Inflammatory macrophage treated with lipopolysaccharide for 1 hour (primary cell): ENCODE results near the gene MRPS18B.

ENCODE experiments used
- DNase-seq, 2 donors: peaks; one replicate each; pipeline ENCODE4 v3.0.0-alpha.2; 2020 to 2022

The MRPS18B gene

GRCh38 chr6:30610065-30610464 lies 7.6 kb upstream of the MRPS18B start:
- DNase-seq, result no peak

DNA sequence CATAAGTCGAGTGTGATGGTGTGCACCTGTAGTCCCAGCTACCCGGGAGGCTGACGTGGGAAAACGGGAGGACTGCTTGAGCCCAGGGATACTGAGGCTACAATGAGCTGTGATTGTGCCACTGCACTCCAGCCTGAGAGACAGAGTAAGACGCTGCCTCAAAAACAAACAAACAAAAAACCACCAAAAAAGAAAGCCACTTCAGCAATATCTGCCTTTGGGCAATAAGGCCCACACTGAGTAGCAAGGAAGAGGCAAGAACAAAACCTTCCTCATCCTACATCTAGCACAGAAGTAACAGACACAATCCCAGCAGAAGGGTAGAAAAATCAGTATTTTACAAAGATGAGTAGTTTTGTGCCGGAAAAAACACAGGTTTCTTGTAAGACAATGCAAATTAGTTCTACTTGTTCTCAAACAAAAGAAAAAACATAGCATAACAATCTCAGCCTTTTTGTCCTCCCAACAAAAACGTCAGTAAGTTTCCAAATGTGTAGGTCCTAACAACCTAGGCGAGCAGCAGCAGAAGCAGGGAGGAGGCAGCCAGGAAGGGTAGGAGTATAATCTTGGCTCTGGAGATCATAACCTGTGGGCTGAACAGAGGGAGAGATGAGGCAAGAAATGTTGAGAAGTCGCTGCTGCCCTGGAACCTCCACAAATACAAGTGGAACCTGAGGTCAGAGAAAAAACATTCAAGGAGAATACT lies 6.3 kb upstream of the MRPS18B start:
- no peak for DNase-seq

DNA sequence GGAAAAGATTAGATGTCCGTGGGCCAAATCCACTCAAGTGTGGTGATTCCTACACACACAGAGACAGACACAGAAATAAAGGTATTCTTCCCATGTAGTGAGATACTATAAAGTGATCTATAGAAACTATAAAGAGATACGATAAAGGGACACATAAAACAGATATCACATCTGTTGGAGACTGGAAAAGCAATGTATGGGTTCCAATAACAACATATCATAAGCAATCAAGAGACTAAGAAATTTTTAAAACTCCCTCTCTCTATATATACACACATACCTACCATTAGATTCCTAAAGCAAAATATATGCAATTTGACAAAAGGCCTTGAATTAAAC lies 5.8 kb upstream of the MRPS18B start:
- no peak for DNase-seq

- DNase-seq, result no peak
Observed at GRCh38 chr6:30612213-30612612, 5.4 kb upstream of the MRPS18B start.

GRCh38 chr6:30612687-30613248 lies 4.9 kb upstream of the MRPS18B start:
- DNase-seq, result no peak

- no peak for DNase-seq
Observed at GRCh38 chr6:30613251-30614043, 4.2 kb upstream of the MRPS18B start.

DNA sequence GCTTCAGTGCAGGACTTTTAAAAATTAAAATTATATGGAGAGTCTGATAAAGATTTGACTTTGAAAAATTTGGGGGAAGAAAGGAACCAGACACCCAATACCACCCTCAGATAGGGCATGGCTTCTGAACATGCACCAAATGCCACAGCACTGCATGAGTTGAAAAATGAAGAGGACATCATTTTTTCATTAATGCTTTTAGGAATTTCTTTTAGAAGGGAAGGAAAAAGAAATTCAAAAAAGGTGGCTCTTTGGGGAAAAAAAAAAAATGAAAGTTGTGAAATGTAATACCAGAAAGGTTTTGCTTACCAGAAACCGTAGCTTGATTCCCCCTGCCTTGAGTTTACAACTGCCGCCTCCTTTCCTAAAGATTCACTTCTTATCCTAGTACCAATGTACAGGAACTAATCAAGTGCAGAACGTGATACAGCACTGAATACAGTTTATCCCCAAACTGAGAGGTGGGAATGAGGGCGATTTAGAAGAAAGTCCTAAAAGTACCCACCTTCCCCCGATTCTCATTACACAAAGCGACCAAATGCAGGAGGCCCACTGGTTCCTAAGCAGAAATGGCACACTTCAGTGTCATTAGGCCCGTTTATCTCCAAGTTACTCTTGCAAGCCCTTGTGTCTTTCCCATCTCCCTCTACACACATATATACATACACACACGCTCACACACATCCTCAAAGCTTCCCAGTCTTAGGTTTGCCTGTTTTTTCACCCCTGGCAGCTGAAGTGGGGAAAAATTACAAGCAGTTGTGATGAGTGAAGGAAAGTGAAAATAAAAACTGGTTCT lies 3.4 kb upstream of the MRPS18B start:
- no peak for DNase-seq

DNA sequence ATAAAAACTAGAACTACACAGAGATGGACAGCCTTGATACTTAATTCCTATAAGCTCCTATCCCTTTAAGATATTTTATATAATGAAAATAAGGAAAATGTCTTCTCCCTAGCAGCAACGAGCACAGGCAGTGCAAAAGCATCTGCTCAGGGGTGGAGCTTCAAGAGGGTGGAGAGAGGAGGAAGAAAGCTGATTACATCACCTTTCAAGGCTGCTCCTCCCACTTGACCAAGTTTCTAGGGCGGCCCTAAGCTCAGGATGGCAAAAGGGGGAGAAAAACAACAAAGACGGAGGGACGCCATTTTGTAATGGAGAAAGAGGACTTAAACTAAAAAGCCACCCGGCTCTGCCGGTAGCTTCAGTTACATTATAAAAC lies 2.8 kb upstream of the MRPS18B start:
- peak; percentile 95 to 97 for DNase-seq

- peak; percentile 56 to 61 for DNase-seq
Observed at GRCh38 chr6:30615219-30615957, 2.3 kb upstream of the MRPS18B start.

- peak; percentile 26 to 42 for DNase-seq
Observed at GRCh38 chr6:30615958-30616810, 1.5 kb upstream of the MRPS18B start.

- peak; percentile 100 for DNase-seq
Observed at GRCh38 chr6:30616811-30617564, 652 bp upstream of the MRPS18B start, which contains the start of gene PPP1R10. Gene PPP1R10, minus strand, starts transcription at chr6:30617243. Its CDS starts 7,299 bp downstream, at chr6:30609944.

DNA sequence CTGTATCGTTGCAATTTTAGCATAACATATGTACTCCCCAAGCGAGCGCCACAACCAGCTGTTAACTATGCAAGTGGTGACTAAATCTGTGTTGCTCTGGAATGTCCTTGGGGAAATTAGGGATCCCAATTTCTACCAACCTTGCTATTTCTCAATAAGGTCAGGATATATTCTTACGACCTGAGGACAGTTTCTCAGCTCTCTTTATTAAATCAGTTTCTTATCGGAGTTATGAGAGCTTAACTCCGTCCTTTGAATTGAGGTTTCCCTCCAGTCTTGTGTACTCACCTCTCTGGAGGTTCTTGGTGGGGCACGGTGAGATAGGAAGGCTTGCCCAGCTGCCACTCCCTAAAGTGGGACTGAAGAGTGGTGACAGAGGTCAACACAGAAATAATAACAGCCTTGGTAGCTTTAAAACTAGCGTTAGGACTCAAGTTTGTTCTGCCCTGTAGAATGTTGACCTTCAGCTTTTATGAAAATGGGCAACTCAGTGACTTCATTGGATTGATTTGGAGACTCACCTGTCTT lies 694 bp downstream of the MRPS18B start:
- peak in 1 of 2 donors; percentile 15 for DNase-seq

DNA sequence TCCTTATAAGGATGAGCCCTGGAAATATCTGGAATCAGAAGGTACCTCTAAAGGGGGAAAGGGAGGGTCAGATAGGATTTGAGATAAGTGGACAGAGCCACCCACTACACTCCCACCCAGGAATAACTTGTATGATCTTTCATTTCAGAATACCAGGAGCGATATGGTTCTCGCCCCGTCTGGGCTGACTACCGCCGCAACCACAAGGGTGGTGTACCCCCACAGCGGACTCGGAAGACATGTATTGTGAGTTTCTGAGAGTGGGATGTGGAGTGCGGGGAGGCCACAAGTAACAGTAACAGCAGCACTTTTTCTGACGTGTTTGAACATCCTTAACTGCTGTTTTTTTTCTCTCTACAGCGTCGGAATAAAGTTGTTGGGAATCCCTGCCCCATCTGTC lies 1.9 kb downstream of the MRPS18B start:
- no peak for DNase-seq

- DNase-seq, result no peak
Observed at GRCh38 chr6:30625511-30625910, 7.9 kb downstream of the MRPS18B start.

DNA sequence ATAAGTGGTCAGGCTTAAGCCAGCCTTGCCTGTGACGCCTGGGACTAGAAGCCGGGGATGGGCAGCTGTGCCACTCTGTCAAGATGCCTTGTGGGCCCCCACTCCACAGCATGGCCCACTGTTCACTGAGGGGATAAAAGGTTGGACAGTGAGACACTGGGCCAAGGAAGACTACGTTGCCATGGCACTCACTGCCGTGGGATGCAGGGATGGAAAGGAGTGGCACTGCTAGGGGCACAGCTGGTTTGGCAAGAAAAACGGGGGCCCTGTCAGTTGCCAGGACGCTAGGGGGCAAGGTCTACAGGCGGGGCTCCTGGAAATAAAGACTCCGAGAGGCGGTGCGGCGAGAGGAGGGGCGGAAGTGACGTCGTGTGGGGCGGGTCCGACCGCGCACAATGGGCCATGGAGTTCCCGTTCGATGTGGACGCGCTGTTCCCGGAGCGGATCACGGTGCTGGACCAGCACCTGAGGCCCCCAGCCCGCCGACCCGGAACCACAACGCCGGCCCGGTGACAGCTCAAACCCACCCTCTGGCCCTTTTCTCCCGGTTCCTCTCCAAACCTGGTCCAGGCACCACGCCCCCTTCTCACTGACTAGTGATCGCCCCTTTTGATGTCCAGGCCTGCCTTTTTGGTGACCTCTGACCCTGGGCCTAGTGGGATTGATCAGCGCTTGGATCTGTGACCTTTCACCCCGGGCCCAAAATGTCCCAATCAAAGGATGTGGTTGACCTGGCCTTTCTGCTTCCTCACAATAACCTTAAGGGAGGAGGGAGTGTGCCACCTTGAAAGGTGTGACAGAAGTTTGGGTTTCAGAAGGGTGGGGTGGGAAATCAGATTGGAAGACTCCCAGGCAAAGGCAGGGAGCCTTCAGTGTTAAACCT lies 9.1 kb downstream of the MRPS18B start, which contains the start of gene ATAT1:
Gene ATAT1 (plus strand): TSS at position 391 of the 883 bp plus-strand sequence.
- DNase-seq, result peak; percentile 76 to 89

DNA sequence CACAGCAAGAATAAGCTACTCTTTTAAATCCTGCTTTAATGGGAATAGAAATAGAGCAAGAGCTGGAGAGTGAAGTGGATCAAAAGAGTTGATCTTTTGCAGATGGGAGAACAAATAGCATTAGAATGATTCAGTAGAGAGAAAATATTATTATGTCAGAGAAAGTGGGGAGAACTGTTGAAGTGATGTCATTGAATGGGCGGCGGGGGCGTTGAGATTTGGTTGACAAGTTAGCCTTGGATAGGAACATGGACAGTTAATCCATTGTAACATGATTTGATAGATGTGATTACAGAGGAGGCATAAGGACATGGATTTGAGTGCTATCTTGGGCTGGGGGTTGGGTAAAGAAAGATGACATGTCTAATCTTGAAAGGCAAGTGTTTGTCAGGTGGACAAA lies 18.2 kb downstream of the MRPS18B start:
- DNase-seq, result no peak

- peak in 1 of 2 donors; percentile 15 for DNase-seq
Observed at GRCh38 chr6:30640481-30640880, 22.8 kb downstream of the MRPS18B start.

- no peak for DNase-seq
Observed at GRCh38 chr6:30641048-30641447, 23.4 kb downstream of the MRPS18B start.

- DNase-seq, result no peak
Observed at GRCh38 chr6:30643656-30644055, 26.0 kb downstream of the MRPS18B start.
